HepG2 (cell line): Measurements from ENCODE around the gene DAZAP1. TPM values are rescaled to one million over a fixed set of nuclear protein-coding genes. Genes with fewer than 3 reads are reported as not detected.
A peak's percentile ranks its signal among the peaks of the same experiment; 100 is the strongest.

Experiments used
- AHR ChIP-seq: IDR thresholded peaks from 2 replicates; pipeline ENCODE4 v1.6.1; 2018; ENCODE audit warnings: missing genetic modification reagents, missing compliant biosample characterization
- BRD4 ChIP-seq: sonication (generic); formaldehyde crosslinking; IDR thresholded peaks from 2 replicates; pipeline ENCODE4 v1.4.0; 2020; ENCODE audit warnings: missing genetic modification reagents
- CENPT ChIP-seq: sonication (generic); formaldehyde crosslinking; IDR thresholded peaks from 2 replicates; pipeline ENCODE4 v1.8.0; 2022; ENCODE audit warnings: low read depth, mild to moderate bottlenecking, moderate library complexity, missing genetic modification reagents
- CHD2 ChIP-seq: IDR thresholded peaks from 2 replicates; pipeline ENCODE4 v1.6.1; 2011; ENCODE audit warnings: low read depth, low read length, improper control_type of control experiment
- DMAP1 ChIP-seq: IDR thresholded peaks from 2 replicates; pipeline ENCODE4 v1.6.1; 2016
- MIER3 ChIP-seq: IDR thresholded peaks from 2 replicates; pipeline ENCODE4 v1.6.1; 2016; ENCODE audit warnings: missing compliant biosample characterization, borderline replicate concordance
- NPAS2 ChIP-seq: sonication (generic); formaldehyde crosslinking; IDR thresholded peaks from 2 replicates; pipeline ENCODE4 v1.8.0; 2022; ENCODE audit warnings: mild to moderate bottlenecking, missing genetic modification reagents, borderline replicate concordance
- REPIN1 ChIP-seq: sonication (generic); formaldehyde crosslinking; IDR thresholded peaks from 2 replicates; pipeline ENCODE4 v1.8.0; 2022; ENCODE audit warnings: missing genetic modification reagents, low read depth, mild to moderate bottlenecking, borderline replicate concordance
- RFX3 ChIP-seq: IDR thresholded peaks from 2 replicates; pipeline ENCODE4 v1.6.1; 2016; ENCODE audit warnings: missing biosample characterization, missing genetic modification reagents
- TOPORS ChIP-seq: sonication (generic); formaldehyde crosslinking; IDR thresholded peaks from 2 replicates; pipeline ENCODE4 v1.8.0; 2023; ENCODE audit warnings: mild to moderate bottlenecking, missing genetic modification reagents
- ZNF841 ChIP-seq: sonication (generic); formaldehyde crosslinking; IDR thresholded peaks from 2 replicates; pipeline ENCODE4 v1.8.1; 2023; ENCODE audit warnings: missing genetic modification reagents, borderline replicate concordance
- polyA plus RNA-seq, 8 experiments: library from polyadenylated mRNA; depleted of rRNA in 3 of 8; stranded (reverse) in 7 of 8; unstranded in 1 of 8; fragments of >200 nt; fragmentation: Illumina TruSeq in 4 of 8; extraction: Trizol in 4 of 8; gene quantifications; 2 replicates each; pipeline versions ENCODE4 v1.2.1 to v1.2.3, GENCODE V29; 2011 to 2016; ENCODE audit warnings: low read depth in 4 of 8, missing spikeins in 1 of 8, mixed read lengths in 1 of 8; ENCODE audit not compliant: insufficient read depth in 1 of 8
- total RNA-seq, 5 experiments: library from RNA; depleted of rRNA; stranded (reverse); fragments of >200 nt; fragmentation: Illumina TruSeq; extraction: Trizol; gene quantifications; 2 replicates each; pipeline ENCODE4 v1.2.3, GENCODE V29; 2016; ENCODE audit warnings: low read depth in 1 of 5
- TF ChIP-seq, protein P1 (sequence below): sonication (generic); formaldehyde crosslinking; IDR thresholded peaks from 2 replicates; pipeline ENCODE4 v1.4.0; 2020; ENCODE audit warnings: mild to moderate bottlenecking, missing genetic modification reagents
- TF ChIP-seq, protein P2 (sequence below): sonication (generic); formaldehyde crosslinking; IDR thresholded peaks from 2 replicates; pipeline ENCODE4 v1.9.0; 2021; ENCODE audit warnings: missing genetic modification reagents, borderline replicate concordance
- TF ChIP-seq, protein P3 (sequence below): sonication (generic); formaldehyde crosslinking; conservative IDR thresholded peaks from 2 replicates; pipeline ENCODE4 v1.8.1; 2023; ENCODE audit warnings: missing genetic modification reagents
- TF ChIP-seq, protein P4 (sequence below): fragments of 450-650 bp; IDR thresholded peaks from 2 replicates; pipeline ENCODE4 v1.6.1; 2017
- TF ChIP-seq, protein P5 (sequence below): sonication (generic); formaldehyde crosslinking; IDR thresholded peaks from 2 replicates; pipeline ENCODE4 v1.5.0; 2020; ENCODE audit warnings: missing genetic modification reagents
- TF ChIP-seq, protein P6 (sequence below): IDR thresholded peaks from 2 replicates; pipeline ENCODE4 v1.6.1; 2016; ENCODE audit warnings: missing compliant biosample characterization, missing genetic modification reagents, borderline replicate concordance
- TF ChIP-seq, protein P7 (sequence below): sonication (generic); formaldehyde crosslinking; IDR thresholded peaks from 2 replicates; pipeline ENCODE4 v1.5.0; 2020; ENCODE audit warnings: missing genetic modification reagents

The DAZAP1 gene
- total and polyA plus RNA-seq, 2 of the 13 experiments (the other 11 are each of a cell fraction or from before 2014, with no cell fraction given) = 63.3 to 79.2 TPM

DNA sequence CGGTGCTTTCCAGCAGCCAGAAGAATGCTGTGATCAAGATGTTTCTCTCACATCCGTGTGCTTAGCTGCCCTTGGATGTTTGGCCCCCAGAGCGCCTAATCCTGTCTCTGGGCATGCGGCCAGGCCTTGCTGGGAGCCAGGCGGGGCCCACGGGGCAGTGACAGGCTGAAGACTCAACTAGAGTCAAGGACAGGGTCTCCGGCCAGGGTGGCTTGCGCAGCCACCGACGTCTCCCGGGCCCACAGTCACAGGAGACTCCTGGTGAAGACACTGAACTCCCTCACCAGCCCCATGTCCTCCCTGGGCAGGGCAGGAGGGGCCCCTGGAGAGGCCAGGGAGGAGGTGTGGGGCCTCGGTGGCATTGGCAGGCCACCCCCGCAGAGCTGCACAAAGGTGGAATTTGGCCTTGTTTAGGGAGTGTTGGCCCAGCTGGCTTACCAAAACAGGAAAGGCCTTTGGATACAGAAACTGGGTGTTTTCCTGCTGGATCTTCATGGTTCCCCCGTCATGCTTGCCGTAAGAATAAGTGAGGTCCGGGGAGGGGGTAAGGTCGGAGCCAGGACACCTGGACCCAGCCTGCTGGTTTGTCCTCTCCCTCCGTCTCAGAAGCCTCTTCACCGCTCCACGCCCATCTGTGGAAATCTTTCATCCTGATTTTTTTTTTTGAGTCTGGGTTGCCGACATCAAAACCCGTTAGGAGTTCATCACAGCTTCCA, 33.7 kb upstream of the DAZAP1 start (continued):
- TF ChIP-seq CHD2 (no peak), MIER3 (CRISPR knock-in tag) (peak; percentile 80; the same call in 1 of the 2 replicates), REPIN1 (peak; percentile 50; the same call in 1 of the 2 replicates), NPAS2 (CRISPR knock-in tag) (no peak), TOPORS (CRISPR knock-in tag) (0 out of 2 replicates have a peak, but pooled peaks have one; percentile 34), AHR (CRISPR knock-in tag) (no peak; the same call in 1 of the 2 replicates), ZNF841 (no peak), CENPT (no peak), RFX3 (CRISPR knock-in tag) (no peak), BRD4 (CRISPR knock-in tag) (peak; percentile 70; the same call in 1 of the 2 replicates), DMAP1 (CRISPR knock-in tag) (no peak; the same call in none of the 2 replicates)
- TF ChIP-seq, protein P1, sequence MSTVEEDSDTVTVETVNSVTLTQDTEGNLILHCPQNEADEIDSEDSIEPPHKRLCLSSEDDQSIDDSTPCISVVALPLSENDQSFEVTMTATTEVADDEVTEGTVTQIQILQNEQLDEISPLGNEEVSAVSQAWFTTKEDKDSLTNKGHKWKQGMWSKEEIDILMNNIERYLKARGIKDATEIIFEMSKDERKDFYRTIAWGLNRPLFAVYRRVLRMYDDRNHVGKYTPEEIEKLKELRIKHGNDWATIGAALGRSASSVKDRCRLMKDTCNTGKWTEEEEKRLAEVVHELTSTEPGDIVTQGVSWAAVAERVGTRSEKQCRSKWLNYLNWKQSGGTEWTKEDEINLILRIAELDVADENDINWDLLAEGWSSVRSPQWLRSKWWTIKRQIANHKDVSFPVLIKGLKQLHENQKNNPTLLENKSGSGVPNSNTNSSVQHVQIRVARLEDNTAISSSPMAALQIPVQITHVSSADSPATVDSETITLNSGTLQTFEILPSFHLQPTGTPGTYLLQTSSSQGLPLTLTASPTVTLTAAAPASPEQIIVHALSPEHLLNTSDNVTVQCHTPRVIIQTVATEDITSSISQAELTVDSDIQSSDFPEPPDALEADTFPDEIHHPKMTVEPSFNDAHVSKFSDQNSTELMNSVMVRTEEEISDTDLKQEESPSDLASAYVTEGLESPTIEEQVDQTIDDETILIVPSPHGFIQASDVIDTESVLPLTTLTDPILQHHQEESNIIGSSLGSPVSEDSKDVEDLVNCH (CRISPR knock-in tag) = no peak
- TF ChIP-seq, protein P2, sequence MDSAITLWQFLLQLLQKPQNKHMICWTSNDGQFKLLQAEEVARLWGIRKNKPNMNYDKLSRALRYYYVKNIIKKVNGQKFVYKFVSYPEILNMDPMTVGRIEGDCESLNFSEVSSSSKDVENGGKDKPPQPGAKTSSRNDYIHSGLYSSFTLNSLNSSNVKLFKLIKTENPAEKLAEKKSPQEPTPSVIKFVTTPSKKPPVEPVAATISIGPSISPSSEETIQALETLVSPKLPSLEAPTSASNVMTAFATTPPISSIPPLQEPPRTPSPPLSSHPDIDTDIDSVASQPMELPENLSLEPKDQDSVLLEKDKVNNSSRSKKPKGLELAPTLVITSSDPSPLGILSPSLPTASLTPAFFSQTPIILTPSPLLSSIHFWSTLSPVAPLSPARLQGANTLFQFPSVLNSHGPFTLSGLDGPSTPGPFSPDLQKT (CRISPR knock-in tag) = no peak
- TF ChIP-seq, protein P3, sequence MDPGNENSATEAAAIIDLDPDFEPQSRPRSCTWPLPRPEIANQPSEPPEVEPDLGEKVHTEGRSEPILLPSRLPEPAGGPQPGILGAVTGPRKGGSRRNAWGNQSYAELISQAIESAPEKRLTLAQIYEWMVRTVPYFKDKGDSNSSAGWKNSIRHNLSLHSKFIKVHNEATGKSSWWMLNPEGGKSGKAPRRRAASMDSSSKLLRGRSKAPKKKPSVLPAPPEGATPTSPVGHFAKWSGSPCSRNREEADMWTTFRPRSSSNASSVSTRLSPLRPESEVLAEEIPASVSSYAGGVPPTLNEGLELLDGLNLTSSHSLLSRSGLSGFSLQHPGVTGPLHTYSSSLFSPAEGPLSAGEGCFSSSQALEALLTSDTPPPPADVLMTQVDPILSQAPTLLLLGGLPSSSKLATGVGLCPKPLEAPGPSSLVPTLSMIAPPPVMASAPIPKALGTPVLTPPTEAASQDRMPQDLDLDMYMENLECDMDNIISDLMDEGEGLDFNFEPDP = no peak
- TF ChIP-seq, protein P4, sequence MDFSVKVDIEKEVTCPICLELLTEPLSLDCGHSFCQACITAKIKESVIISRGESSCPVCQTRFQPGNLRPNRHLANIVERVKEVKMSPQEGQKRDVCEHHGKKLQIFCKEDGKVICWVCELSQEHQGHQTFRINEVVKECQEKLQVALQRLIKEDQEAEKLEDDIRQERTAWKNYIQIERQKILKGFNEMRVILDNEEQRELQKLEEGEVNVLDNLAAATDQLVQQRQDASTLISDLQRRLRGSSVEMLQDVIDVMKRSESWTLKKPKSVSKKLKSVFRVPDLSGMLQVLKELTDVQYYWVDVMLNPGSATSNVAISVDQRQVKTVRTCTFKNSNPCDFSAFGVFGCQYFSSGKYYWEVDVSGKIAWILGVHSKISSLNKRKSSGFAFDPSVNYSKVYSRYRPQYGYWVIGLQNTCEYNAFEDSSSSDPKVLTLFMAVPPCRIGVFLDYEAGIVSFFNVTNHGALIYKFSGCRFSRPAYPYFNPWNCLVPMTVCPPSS = no peak
- TF ChIP-seq, protein P5, sequence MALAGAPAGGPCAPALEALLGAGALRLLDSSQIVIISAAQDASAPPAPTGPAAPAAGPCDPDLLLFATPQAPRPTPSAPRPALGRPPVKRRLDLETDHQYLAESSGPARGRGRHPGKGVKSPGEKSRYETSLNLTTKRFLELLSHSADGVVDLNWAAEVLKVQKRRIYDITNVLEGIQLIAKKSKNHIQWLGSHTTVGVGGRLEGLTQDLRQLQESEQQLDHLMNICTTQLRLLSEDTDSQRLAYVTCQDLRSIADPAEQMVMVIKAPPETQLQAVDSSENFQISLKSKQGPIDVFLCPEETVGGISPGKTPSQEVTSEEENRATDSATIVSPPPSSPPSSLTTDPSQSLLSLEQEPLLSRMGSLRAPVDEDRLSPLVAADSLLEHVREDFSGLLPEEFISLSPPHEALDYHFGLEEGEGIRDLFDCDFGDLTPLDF (CRISPR knock-in tag) = peak; percentile 61
- TF ChIP-seq, protein P6, sequence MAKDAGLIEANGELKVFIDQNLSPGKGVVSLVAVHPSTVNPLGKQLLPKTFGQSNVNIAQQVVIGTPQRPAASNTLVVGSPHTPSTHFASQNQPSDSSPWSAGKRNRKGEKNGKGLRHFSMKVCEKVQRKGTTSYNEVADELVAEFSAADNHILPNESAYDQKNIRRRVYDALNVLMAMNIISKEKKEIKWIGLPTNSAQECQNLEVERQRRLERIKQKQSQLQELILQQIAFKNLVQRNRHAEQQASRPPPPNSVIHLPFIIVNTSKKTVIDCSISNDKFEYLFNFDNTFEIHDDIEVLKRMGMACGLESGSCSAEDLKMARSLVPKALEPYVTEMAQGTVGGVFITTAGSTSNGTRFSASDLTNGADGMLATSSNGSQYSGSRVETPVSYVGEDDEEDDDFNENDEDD (CRISPR knock-in tag) = peak; percentile 60; the same call in 1 of the 2 replicates
- TF ChIP-seq, protein P7, sequence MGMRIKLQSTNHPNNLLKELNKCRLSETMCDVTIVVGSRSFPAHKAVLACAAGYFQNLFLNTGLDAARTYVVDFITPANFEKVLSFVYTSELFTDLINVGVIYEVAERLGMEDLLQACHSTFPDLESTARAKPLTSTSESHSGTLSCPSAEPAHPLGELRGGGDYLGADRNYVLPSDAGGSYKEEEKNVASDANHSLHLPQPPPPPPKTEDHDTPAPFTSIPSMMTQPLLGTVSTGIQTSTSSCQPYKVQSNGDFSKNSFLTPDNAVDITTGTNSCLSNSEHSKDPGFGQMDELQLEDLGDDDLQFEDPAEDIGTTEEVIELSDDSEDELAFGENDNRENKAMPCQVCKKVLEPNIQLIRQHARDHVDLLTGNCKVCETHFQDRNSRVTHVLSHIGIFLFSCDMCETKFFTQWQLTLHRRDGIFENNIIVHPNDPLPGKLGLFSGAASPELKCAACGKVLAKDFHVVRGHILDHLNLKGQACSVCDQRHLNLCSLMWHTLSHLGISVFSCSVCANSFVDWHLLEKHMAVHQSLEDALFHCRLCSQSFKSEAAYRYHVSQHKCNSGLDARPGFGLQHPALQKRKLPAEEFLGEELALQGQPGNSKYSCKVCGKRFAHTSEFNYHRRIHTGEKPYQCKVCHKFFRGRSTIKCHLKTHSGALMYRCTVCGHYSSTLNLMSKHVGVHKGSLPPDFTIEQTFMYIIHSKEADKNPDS = no peak
